ENCODE results near the gene ENTPD5. TPM values are rescaled to one million over a fixed set of nuclear protein-coding genes. Genes with fewer than 3 reads are reported as not detected.
A peak's percentile ranks its signal among the peaks of the same experiment; 100 is the strongest.

The ENTPD5 gene
- total RNA-seq, 3 donors from 2014 or later, result 10.2 to 52.1 (median 25.0) TPM

DNA sequence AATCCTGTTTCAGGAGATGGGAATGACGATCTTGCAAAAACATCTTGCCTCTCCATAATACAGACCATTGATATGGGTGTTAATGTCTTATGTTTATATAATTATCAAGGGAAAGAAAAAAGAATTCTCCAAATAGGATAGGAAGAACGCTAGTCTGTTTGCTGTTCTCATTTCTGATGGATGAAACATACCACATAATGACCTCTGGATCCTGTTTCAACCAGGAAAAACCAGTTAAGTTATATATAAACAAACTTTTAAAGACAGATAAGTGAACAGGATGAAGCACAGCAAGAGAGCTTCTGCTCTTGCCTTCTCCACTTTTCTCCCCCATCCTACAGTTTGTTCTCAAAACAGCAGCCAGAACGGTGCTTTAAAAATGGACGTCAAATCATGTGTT is 41.2 kb downstream of the ENTPD5 start:
- intact Hi-C loops (cut with DNase I; ENCODE audit: low total_unique reads), result no loop called here

DNA sequence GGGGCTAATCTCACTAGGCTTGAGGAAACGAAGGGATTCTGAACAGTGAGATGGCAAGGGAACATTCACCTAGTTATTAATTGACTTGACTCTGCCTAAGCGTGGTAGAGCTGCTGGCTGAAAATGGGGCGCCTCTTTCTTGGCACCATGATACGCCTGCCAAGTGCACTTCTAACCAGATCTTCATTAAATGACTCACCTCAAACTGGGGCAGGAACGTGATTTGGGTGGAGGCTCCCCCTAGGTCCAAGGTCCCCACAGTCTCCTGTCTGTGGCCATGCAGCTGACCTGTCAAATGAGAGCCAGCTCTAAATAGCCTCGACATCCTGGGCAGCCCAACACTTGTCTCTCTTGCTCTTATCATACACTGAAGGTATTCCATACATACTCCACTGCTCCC is 43.0 kb downstream of the ENTPD5 start:
- H3K27ac ChIP-seq, result no peak overlapping the region
- H3K4me3 ChIP-seq, result no peak overlapping the region
- no peaks in the 10 kb centered on the region for H3K27me3 ChIP-seq
- DNase-seq (ENCODE audit: low spot score in 2 of 2), result no peak
- H3K36me3 ChIP-seq, result no peaks in the 10 kb centered on the region
- TF ChIP-seq POLR2A (IDR thresholded peaks at IDR 0.05), result no peak
- TF ChIP-seq POLR2AphosphoS5 (IDR thresholded peaks at IDR 0.05), result no peak
- no peaks in the 10 kb centered on the region for H3K9me3 ChIP-seq
- no peaks in the 10 kb centered on the region for H3K4me1 ChIP-seq
- intact Hi-C loops (cut with DNase I; ENCODE audit: low total_unique reads), result no loop called here

More for the DNA sequence above, 41.2 kb downstream of the ENTPD5 start:
- no peaks in the 10 kb centered on the region for H3K36me3 ChIP-seq
- H3K27me3 ChIP-seq, result no peaks in the 10 kb centered on the region
- DNase-seq (ENCODE audit: low spot score in 2 of 2), result no peak
- no peak overlapping the region for H3K4me3 ChIP-seq
- TF ChIP-seq POLR2A (IDR thresholded peaks at IDR 0.05), result no peak
- TF ChIP-seq, protein P1, sequence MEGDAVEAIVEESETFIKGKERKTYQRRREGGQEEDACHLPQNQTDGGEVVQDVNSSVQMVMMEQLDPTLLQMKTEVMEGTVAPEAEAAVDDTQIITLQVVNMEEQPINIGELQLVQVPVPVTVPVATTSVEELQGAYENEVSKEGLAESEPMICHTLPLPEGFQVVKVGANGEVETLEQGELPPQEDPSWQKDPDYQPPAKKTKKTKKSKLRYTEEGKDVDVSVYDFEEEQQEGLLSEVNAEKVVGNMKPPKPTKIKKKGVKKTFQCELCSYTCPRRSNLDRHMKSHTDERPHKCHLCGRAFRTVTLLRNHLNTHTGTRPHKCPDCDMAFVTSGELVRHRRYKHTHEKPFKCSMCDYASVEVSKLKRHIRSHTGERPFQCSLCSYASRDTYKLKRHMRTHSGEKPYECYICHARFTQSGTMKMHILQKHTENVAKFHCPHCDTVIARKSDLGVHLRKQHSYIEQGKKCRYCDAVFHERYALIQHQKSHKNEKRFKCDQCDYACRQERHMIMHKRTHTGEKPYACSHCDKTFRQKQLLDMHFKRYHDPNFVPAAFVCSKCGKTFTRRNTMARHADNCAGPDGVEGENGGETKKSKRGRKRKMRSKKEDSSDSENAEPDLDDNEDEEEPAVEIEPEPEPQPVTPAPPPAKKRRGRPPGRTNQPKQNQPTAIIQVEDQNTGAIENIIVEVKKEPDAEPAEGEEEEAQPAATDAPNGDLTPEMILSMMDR (IDR thresholded peaks at IDR 0.05), result no peak
- no peak for TF ChIP-seq POLR2AphosphoS5 (IDR thresholded peaks at IDR 0.05)
- H3K27ac ChIP-seq, result peak overlapping the region; percentile 7 to 35
- no peaks in the 10 kb centered on the region for H3K4me1 ChIP-seq
- H3K9me3 ChIP-seq, result no peaks in the 10 kb centered on the region

DNA sequence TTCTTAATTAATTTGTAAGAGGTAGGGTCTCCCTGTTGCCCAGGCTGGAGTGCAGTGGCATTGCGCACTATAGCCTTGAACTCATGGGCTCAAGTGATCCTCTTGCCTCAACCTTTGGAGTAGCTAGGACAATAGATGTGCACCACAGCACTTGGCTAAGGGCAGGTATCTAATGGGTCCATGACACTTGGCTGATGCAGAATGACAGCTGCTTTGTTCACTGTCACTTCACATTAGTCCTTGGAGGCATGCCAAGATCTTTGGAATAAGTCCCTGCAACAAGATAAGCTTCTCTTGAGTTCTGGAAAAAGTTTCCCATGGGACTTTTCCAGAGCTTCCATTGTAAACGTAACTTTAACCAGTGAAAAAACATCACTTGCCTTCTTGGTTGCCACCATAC is 45.6 kb downstream of the ENTPD5 start:
- TF ChIP-seq, protein P1 (IDR thresholded peaks at IDR 0.05), result no peak
- TF ChIP-seq POLR2A (IDR thresholded peaks at IDR 0.05), result no peak
- Histone ChIP-seq H3K27me3 (no peaks in the 10 kb centered on the region), H3K36me3 (no peaks in the 10 kb centered on the region), H3K27ac (no peak overlapping the region), H3K4me1 (no peaks in the 10 kb centered on the region), H3K4me3 (no peak overlapping the region), H3K9me3 (no peaks in the 10 kb centered on the region)
- DNase-seq (ENCODE audit: low spot score in 2 of 2), result no peak
- intact Hi-C loops (cut with DNase I; ENCODE audit: low total_unique reads), result no loop called here

DNA sequence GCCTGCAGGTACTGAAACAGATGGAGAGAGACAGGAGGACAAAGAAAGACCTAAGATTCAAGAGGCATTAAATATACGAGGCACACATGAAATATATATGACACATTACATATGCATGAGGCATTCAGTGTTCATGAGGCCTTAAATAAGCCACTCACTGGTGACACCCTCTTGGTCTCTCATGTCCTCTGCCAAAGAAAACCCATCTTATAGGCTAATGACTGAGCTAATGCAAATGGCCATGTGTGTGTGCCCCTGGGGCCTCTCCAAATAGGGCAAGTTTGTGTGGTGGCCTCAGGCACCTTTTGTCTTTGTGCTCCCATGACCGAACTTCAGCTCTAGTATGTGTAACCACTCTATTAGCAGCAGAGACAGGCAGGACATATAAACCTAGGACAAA is 50.2 kb downstream of the ENTPD5 start:
- no peak overlapping the region for H3K27ac ChIP-seq
- no peaks in the 10 kb centered on the region for H3K27me3 ChIP-seq
- H3K4me3 ChIP-seq, result no peak overlapping the region
- DNase-seq (ENCODE audit: low spot score in 2 of 2), result no peak
- intact Hi-C loops (cut with DNase I; ENCODE audit: low total_unique reads), result no loop called here
- peaks cover 5% of the 10 kb centered on the region for H3K36me3 ChIP-seq
- H3K9me3 ChIP-seq, result no peaks in the 10 kb centered on the region
- TF ChIP-seq POLR2AphosphoS5 (IDR thresholded peaks at IDR 0.05), result no peak
- TF ChIP-seq, protein P1 (IDR thresholded peaks at IDR 0.05), result no peak
- no peak for TF ChIP-seq POLR2A (IDR thresholded peaks at IDR 0.05)
- H3K4me1 ChIP-seq, result no peaks in the 10 kb centered on the region

DNA sequence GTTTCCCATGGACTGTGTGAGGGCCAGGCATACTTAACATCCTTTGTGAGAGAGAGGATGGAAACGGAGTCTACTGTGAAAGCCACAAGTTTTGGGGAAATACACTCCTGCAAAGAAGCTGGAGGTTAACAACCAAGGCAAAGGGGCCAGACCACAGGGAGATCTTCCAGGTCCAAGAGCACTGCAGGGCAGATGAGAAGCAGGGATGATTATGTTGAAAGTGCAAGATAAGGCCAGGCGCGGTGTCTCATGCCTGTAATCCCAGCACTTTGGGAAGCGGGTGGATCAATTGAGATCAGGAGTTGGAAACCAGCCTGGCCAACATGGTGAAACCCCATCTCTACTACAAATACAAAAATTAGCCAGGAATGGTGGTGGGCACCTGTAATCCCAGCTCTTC is 53.9 kb downstream of the ENTPD5 start:
- no peak for TF ChIP-seq POLR2AphosphoS5 (IDR thresholded peaks at IDR 0.05)
- no peak for TF ChIP-seq POLR2A (IDR thresholded peaks at IDR 0.05)
- TF ChIP-seq, protein P1 (IDR thresholded peaks at IDR 0.05), result no peak
- Histone ChIP-seq H3K27me3 (no peaks in the 10 kb centered on the region), H3K4me3 (no peak overlapping the region), H3K36me3 (peaks cover 14% of the 10 kb centered on the region), H3K9me3 (no peaks in the 10 kb centered on the region), H3K4me1 (no peaks in the 10 kb centered on the region), H3K27ac (no peak overlapping the region)
- no peak for DNase-seq (ENCODE audit: low spot score in 2 of 2)
- intact Hi-C loops (cut with DNase I; ENCODE audit: low total_unique reads), result no loop called here

DNA sequence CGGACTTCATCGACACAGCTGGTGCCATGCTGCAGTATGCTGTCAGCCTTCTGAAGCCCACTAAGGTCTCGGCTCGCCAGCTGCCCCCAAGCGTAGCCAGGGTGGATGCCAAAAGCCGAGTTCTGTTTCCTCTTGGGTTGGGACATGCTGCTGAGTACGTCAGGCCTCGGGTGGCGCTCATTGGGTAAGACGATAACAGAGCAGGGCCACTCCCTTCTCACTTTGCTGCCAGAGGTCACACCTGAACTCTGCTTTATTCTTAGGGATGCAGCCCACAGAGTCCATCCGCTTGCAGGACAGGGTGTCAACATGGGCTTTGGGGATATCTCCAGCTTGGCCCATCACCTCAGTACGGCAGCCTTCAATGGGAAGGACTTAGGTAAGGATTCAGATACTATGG is 57.9 kb downstream of the ENTPD5 start:
- no peak for TF ChIP-seq POLR2A (IDR thresholded peaks at IDR 0.05)
- TF ChIP-seq, protein P1 (IDR thresholded peaks at IDR 0.05), result no peak
- TF ChIP-seq POLR2AphosphoS5 (IDR thresholded peaks at IDR 0.05), result no peak
- Histone ChIP-seq H3K36me3 (peaks cover 9% of the 10 kb centered on the region), H3K27ac (no peak overlapping the region), H3K4me3 (no peak overlapping the region), H3K4me1 (no peaks in the 10 kb centered on the region), H3K9me3 (no peaks in the 10 kb centered on the region), H3K27me3 (no peaks in the 10 kb centered on the region)
- intact Hi-C loops (cut with DNase I; ENCODE audit: low total_unique reads), result no loop called here
- no peak for DNase-seq (ENCODE audit: low spot score in 2 of 2)
